PC-9 (cell line): Measurements from ENCODE around the gene C3AR1. TPM values are rescaled to one million over a fixed set of nuclear protein-coding genes. Genes with fewer than 3 reads are reported as not detected.
"Not testable (repeated sequence)": the region's sequence is repeated elsewhere in the genome, so short reads cannot be mapped to it uniquely, and the experiment has no call there.

ENCODE experiments used
- BruUV-seq: library from RNA; stranded (reverse); fragments of 400-500 nt; replicated peaks from 2 replicates; lab custom pipeline; 2021; lab: Mats Ljungman, UMichigan
- CTCF ChIA-PET: fragments of 300-600 bp; sonication (Branson Sonifier 250); formaldehyde crosslinking; loops from one replicate; lab custom pipeline; 2022; ENCODE audit warnings: antibody characterized with exemption; lab: Charles Lee
- POLR2A ChIA-PET: fragments of 300-600 bp; sonication (Branson Sonifier 250); formaldehyde crosslinking; loops from one replicate; lab custom pipeline; 2022; ENCODE audit warnings: antibody characterized with exemption; ENCODE audit not compliant: unreplicated experiment; lab: Charles Lee
- DNase-seq, 2 experiments: peaks; one replicate each; pipeline versions ENCODE4 v3.0.0 to v3.0.0-alpha.2; 2015 to 2022; ENCODE audit warnings: mixed read lengths in 1 of 2
- H2AFZ ChIP-seq: fragments of 200-600 bp; sonication (generic); 2 replicates; pipeline ENCODE4 v1.8.1; 2017; ENCODE audit warnings: antibody characterized with exemption
- H3F3A ChIP-seq: fragments of 200-600 bp; sonication (generic); 2 replicates; pipeline ENCODE4 v1.8.1; 2017; ENCODE audit warnings: antibody characterized with exemption, mild to moderate bottlenecking, low read depth; ENCODE audit not compliant: insufficient read depth
- H3K27ac ChIP-seq: fragments of 200-600 bp; sonication (generic); 2 replicates; pipeline ENCODE4 v1.6.1; 2016; ENCODE audit warnings: mixed run types
- H3K27me3 ChIP-seq: fragments of 200-600 bp; sonication (generic); 2 replicates; pipeline ENCODE4 v1.6.1; 2016; ENCODE audit warnings: low read depth, mixed run types; ENCODE audit not compliant: insufficient read depth
- H3K36me3 ChIP-seq: fragments of 200-600 bp; sonication (generic); 2 replicates; pipeline ENCODE4 v1.6.1; 2016; ENCODE audit warnings: low read depth, mixed run types
- H3K4me1 ChIP-seq: fragments of 200-600 bp; sonication (generic); replicated peaks from 2 replicates; pipeline ENCODE4 v1.6.1; 2016; ENCODE audit warnings: mixed run types; ENCODE audit not compliant: insufficient read depth
- H3K4me2 ChIP-seq: fragments of 200-600 bp; sonication (generic); 2 replicates; pipeline ENCODE4 v1.6.1; 2017; ENCODE audit warnings: mixed run types
- H3K4me3 ChIP-seq: fragments of 200-600 bp; sonication (generic); 2 replicates; pipeline ENCODE4 v1.6.1; 2016; ENCODE audit warnings: mixed run types
- H3K79me2 ChIP-seq: fragments of 200-600 bp; sonication (generic); 2 replicates; pipeline ENCODE4 v1.6.1; 2017; ENCODE audit warnings: low read depth, mixed run types
- H3K9me2 ChIP-seq: fragments of 200-600 bp; sonication (generic); 2 replicates; pipeline ENCODE4 v1.8.1; 2017; ENCODE audit warnings: mild to moderate bottlenecking; ENCODE audit not compliant: insufficient read depth
- H3K9me3 ChIP-seq: fragments of 200-600 bp; sonication (generic); 2 replicates; pipeline ENCODE4 v1.8.1; 2016; ENCODE audit warnings: low read depth; ENCODE audit not compliant: insufficient read depth
- H4K20me1 ChIP-seq: fragments of 200-600 bp; sonication (generic); 2 replicates; pipeline ENCODE4 v1.8.1; 2017; ENCODE audit not compliant: insufficient read depth
- CTCF ChIP-seq: fragments of 200-600 bp; sonication (generic); conservative IDR thresholded peaks from 2 replicates; pipeline ENCODE4 v1.6.1; 2017; ENCODE audit warnings: mixed run types, antibody characterized with exemption, mild to moderate bottlenecking, moderate library complexity
- EZH2 ChIP-seq: fragments of 200-600 bp; sonication (generic); IDR thresholded peaks from 2 replicates; pipeline ENCODE4 v1.8.0; 2017; ENCODE audit warnings: antibody characterized with exemption, low read depth
- intact Hi-C: fragments of 100-400 bp; cut with micrococcal nuclease; formaldehyde crosslinking; loops from one replicate; pipeline ENCODE4 v1.10.0; 2022; ENCODE audit not compliant: unreplicated experiment
- total RNA-seq: library from RNA; stranded (reverse); gene quantifications from 2 replicates; pipeline ENCODE4 v1.2.3, GENCODE V29; 2021

Gene C3AR1
- total RNA-seq, 1 experiment from 2014 or later: not detected

- CTCF ChIA-PET: no interaction called here
- intact Hi-C loops: no loop called here
- no peaks in the 10 kb centered on the region for H3K4me1 ChIP-seq
- DNase-seq: no peak
- no peaks in the 10 kb centered on the region for H3F3A ChIP-seq
- H4K20me1 ChIP-seq: peaks cover 6% of the 10 kb centered on the region; the same call in 1 of the 2 replicates
- no peak overlapping the region for H2AFZ ChIP-seq
- no peak overlapping the region for H3K4me2 ChIP-seq
- no TSS peak for BruUV-seq
- H3K9me3 ChIP-seq: no peaks in the 10 kb centered on the region
- H3K4me3 ChIP-seq: no peak overlapping the region
- TF ChIP-seq EZH2 (no peak), CTCF (no peak)
- H3K9me2 ChIP-seq: no peaks in the 10 kb centered on the region
- POLR2A ChIA-PET: no interaction called here
- no peaks in the 10 kb centered on the region for H3K27me3 ChIP-seq
- H3K79me2 ChIP-seq: peaks cover 26% of the 10 kb centered on the region
- H3K27ac ChIP-seq: no peak overlapping the region
- H3K36me3 ChIP-seq: peaks cover 17% of the 10 kb centered on the region
Observed at GRCh38 chr12:8089716-8090115, 23.6 kb upstream of the C3AR1 start.

- DNase-seq, H3K27me3 ChIP-seq, H2AFZ ChIP-seq, BruUV-seq, H3K4me2 ChIP-seq, H3K27ac ChIP-seq, H3K4me1 ChIP-seq, CTCF ChIA-PET, H4K20me1 ChIP-seq, H3K9me2 ChIP-seq, POLR2A ChIA-PET, H3K4me3 ChIP-seq, H3F3A ChIP-seq, H3K9me3 ChIP-seq, intact Hi-C loops: not testable (repeated sequence)
- peaks cover 31% of the 10 kb centered on the region for H3K79me2 ChIP-seq
- peaks cover 17% of the 10 kb centered on the region for H3K36me3 ChIP-seq
Observed at GRCh38 chr12:8089277-8089676, 23.1 kb upstream of the C3AR1 start.

GRCh38 chr12:8088574-8088973, 22.4 kb upstream of the C3AR1 start:
- no peak overlapping the region for H2AFZ ChIP-seq
- H4K20me1 ChIP-seq: peaks cover 6% of the 10 kb centered on the region; the same call in 1 of the 2 replicates
- H3K4me2 ChIP-seq: no peak overlapping the region
- POLR2A ChIA-PET: interaction anchor here (0.6 kb wide), 1 partner anchor 190 kb away, joined by 8 read pairs; no protein-coding TSS in a partner anchor
- no peak for TF ChIP-seq CTCF
- no peak for TF ChIP-seq EZH2
- intact Hi-C loops: no loop called here
- 0 out of 2 replicates have a peak, but pooled peaks cover under 1% of the 10 kb centered on the region for H3K4me1 ChIP-seq
- CTCF ChIA-PET: no interaction called here
- no TSS peak for BruUV-seq
- H3K27ac ChIP-seq: no peak overlapping the region
- no peaks in the 10 kb centered on the region for H3F3A ChIP-seq
- DNase-seq: no peak
- no peaks in the 10 kb centered on the region for H3K9me3 ChIP-seq
- H3K9me2 ChIP-seq: no peaks in the 10 kb centered on the region
- no peak overlapping the region for H3K4me3 ChIP-seq
- H3K36me3 ChIP-seq: peaks cover 17% of the 10 kb centered on the region
- H3K27me3 ChIP-seq: no peaks in the 10 kb centered on the region
- peaks cover 38% of the 10 kb centered on the region for H3K79me2 ChIP-seq

GRCh38 chr12:8087666-8088065, 21.5 kb upstream of the C3AR1 start:
- Histone ChIP-seq H3K79me2 (peaks cover 47% of the 10 kb centered on the region), H3K27me3 (no peaks in the 10 kb centered on the region), H3K4me2 (no peak overlapping the region), H3K9me3 (no peaks in the 10 kb centered on the region), H3K9me2 (no peaks in the 10 kb centered on the region), H3F3A (peaks cover 4% of the 10 kb centered on the region; the same call in 1 of the 2 replicates), H3K4me1 (peaks cover 10% of the 10 kb centered on the region; the same call in 1 of the 2 replicates), H3K27ac (no peak overlapping the region), H3K36me3 (peaks cover 14% of the 10 kb centered on the region), H3K4me3 (no peak overlapping the region), H2AFZ (no peak overlapping the region), H4K20me1 (peaks cover 6% of the 10 kb centered on the region; the same call in 1 of the 2 replicates)
- DNase-seq: no peak
- ChIA-PET CTCF (interaction anchor here (0.5 kb wide), 2 partner anchors 138 to 1592 kb away, joined by 3 to 8 read pairs; no protein-coding TSS in a partner anchor), POLR2A (no interaction called here)
- TF ChIP-seq CTCF: no peak
- no peak for TF ChIP-seq EZH2
- BruUV-seq: no TSS peak
- intact Hi-C loops: no loop called here

GRCh38 chr12:8084351-8084750, 18.2 kb upstream of the C3AR1 start:
- H3K27ac ChIP-seq, H3K27me3 ChIP-seq, H3K9me2 ChIP-seq, H3K4me2 ChIP-seq, H2AFZ ChIP-seq, intact Hi-C loops, DNase-seq, H3K36me3 ChIP-seq, H4K20me1 ChIP-seq, H3K9me3 ChIP-seq, H3K4me3 ChIP-seq, BruUV-seq: not testable (repeated sequence)
- POLR2A ChIA-PET: interaction anchor here (0.6 kb wide), 1 partner anchor 118 kb away, joined by 5 read pairs; no protein-coding TSS in a partner anchor
- peaks cover 21% of the 10 kb centered on the region; the same call in 1 of the 2 replicates for H3F3A ChIP-seq
- peaks cover 63% of the 10 kb centered on the region for H3K79me2 ChIP-seq
- peaks cover 24% of the 10 kb centered on the region for H3K4me1 ChIP-seq
- CTCF ChIA-PET: interaction anchor here (0.7 kb wide), 1 partner anchor 36 kb away, joined by 3 read pairs; no protein-coding TSS in a partner anchor
